HCT116 (cell line): ENCODE measurements around the gene PPIF. TPM values are rescaled to one million over a fixed set of nuclear protein-coding genes. Genes with fewer than 3 reads are reported as not detected.
"Not testable (repeated sequence)": the region's sequence is repeated elsewhere in the genome, so short reads cannot be mapped to it uniquely, and the experiment has no call there.

Source experiments
- ATAC-seq: fragments of 200-7000 bp; cut with Tn5 transposase; 2 replicates; pipeline ENCODE4 v1.9.1; 2020; ENCODE audit warnings: mild to moderate bottlenecking, moderate library complexity
- BruUV-seq: library from RNA; stranded (reverse); fragments of 400-500 nt; replicated peaks from 2 replicates; lab custom pipeline; 2021; lab: Mats Ljungman, UMichigan
- CTCF ChIA-PET: fragments of 300-600 bp; sonication (Branson Sonifier 250); formaldehyde crosslinking; loops from one replicate; lab custom pipeline; 2021; ENCODE audit warnings: antibody characterized with exemption; lab: Charles Lee
- POLR2A ChIA-PET: fragments of 300-600, 350-600 bp; sonication (Branson Sonifier 250); formaldehyde crosslinking; loops from one replicate; lab custom pipeline; 2021; ENCODE audit warnings: antibody characterized with exemption; lab: Charles Lee
- RAD21 ChIA-PET, 2 experiments: fragments of 300-600 bp; sonication (Branson Sonifier 250); formaldehyde crosslinking; loops; one replicate each; lab custom pipeline; 2023; ENCODE audit warnings: low total read pairs in 2 of 2; ENCODE audit not compliant: uncharacterized antibody in 2 of 2, unreplicated experiment in 2 of 2, low non-redundant PET in 1 of 2; lab: Charles Lee
- DNase-seq: peaks from one replicate; pipeline ENCODE4 v3.0.0-alpha.2; 2010; ENCODE audit warnings: low read depth, low spot score
- H2AFZ ChIP-seq: fragments of 200-600 bp; shearing (Covaris generic), sonication (generic); 2 replicates; pipeline ENCODE4 v1.6.1; 2017; ENCODE audit warnings: low read depth, mixed run types, mixed read lengths, antibody characterized with exemption, low read length; ENCODE audit not compliant: poor library complexity, severe bottlenecking
- H3K27ac ChIP-seq: 2 replicates; pipeline ENCODE4 v1.5.1; 2012; ENCODE audit warnings: low read depth, low read length
- H3K27me3 ChIP-seq: fragments of 200-600 bp; sonication (generic); 2 replicates; pipeline ENCODE4 v1.6.1; 2016; ENCODE audit warnings: mixed run types, low read length, mixed read lengths; ENCODE audit not compliant: insufficient read depth
- H3K36me3 ChIP-seq, 2 experiments: fragments of 200-500 bp in 1 of 2; fragments of 200-600 bp in 1 of 2; sonication (Bioruptor generic) in 1 of 2; sonication (generic) in 1 of 2; 2 replicates each; pipeline versions ENCODE4 v1.5.1 to v1.6.1; 2014 to 2016; ENCODE audit warnings: low read length in 2 of 2, inconsistent platforms in 1 of 2, mixed read lengths in 1 of 2, mixed run types in 1 of 2; ENCODE audit not compliant: insufficient read depth in 2 of 2, control insufficient read depth in 1 of 2
- H3K4me1 ChIP-seq, 2 experiments: fragments of 200-600 bp in 1 of 2; sonication (generic) in 1 of 2; 2 replicates each; pipeline versions ENCODE4 v1.5.1 to v1.6.1; 2012 to 2017; ENCODE audit warnings: low read length in 2 of 2, inconsistent platforms in 1 of 2, mild to moderate bottlenecking in 1 of 2, mixed read lengths in 1 of 2, mixed run types in 1 of 2, moderate library complexity in 1 of 2; ENCODE audit not compliant: insufficient read depth in 2 of 2, control insufficient read depth in 1 of 2
- H3K4me2 ChIP-seq: fragments of 200-600 bp; sonication (generic); 2 replicates; pipeline ENCODE4 v1.6.1; 2017; ENCODE audit warnings: mixed run types, low read length, mixed read lengths
- H3K4me3 ChIP-seq, 2 experiments: fragments of 200-600 bp in 1 of 2; sonication (generic) in 1 of 2; replicated peaks in 1 of 2; 2 replicates each; pipeline ENCODE4 v1.5.1; 2011 to 2016; ENCODE audit warnings: low read length in 2 of 2, control low read depth in 1 of 2, low read depth in 1 of 2, mild to moderate bottlenecking in 1 of 2, mixed read lengths in 1 of 2, mixed run types in 1 of 2
- H3K79me2 ChIP-seq: fragments of 200-600 bp; sonication (generic); 2 replicates; pipeline ENCODE4 v1.6.1; 2017; ENCODE audit warnings: mild to moderate bottlenecking, mixed run types, low read length, moderate library complexity, mixed read lengths; ENCODE audit not compliant: insufficient read depth
- H3K9ac ChIP-seq: fragments of 200-600 bp; sonication (generic); 2 replicates; pipeline ENCODE4 v1.6.1; 2016; ENCODE audit warnings: low read length, mixed read lengths
- H3K9me2 ChIP-seq: fragments of 200-600 bp; sonication (generic), shearing (Covaris generic); 2 replicates; pipeline ENCODE4 v1.6.1; 2017; ENCODE audit warnings: mixed run types, mild to moderate bottlenecking, moderate library complexity; ENCODE audit not compliant: insufficient read depth
- H3K9me3 ChIP-seq, 2 experiments: fragments of 200-500 bp in 1 of 2; fragments of 200-600 bp in 1 of 2; sonication (Bioruptor generic) in 1 of 2; sonication (generic) in 1 of 2; 2 replicates each; pipeline ENCODE4 v1.6.1; 2014 to 2017; ENCODE audit warnings: low read length in 2 of 2, mixed read lengths in 2 of 2, inconsistent platforms in 1 of 2, low read depth in 1 of 2, mild to moderate bottlenecking in 1 of 2, mixed run types in 1 of 2, moderate library complexity in 1 of 2; ENCODE audit not compliant: control insufficient read depth in 1 of 2, insufficient read depth in 1 of 2
- H4K20me1 ChIP-seq: fragments of 200-600 bp; sonication (generic), shearing (Covaris generic); 2 replicates; pipeline ENCODE4 v1.6.1; 2017; ENCODE audit warnings: mixed run types, mild to moderate bottlenecking, moderate library complexity; ENCODE audit not compliant: insufficient read depth
- ATF3 ChIP-seq: IDR thresholded peaks from 2 replicates; pipeline ENCODE4 v1.6.1; 2012
- CBX3 ChIP-seq: IDR thresholded peaks from 2 replicates; pipeline ENCODE4 v1.6.1; 2012; ENCODE audit warnings: low read depth
- CEBPB ChIP-seq: IDR thresholded peaks from 2 replicates; pipeline ENCODE4 v1.6.1; 2012; ENCODE audit warnings: low read depth
- CTCF ChIP-seq, 3 experiments: fragments of 200-600 bp in 1 of 3; sonication (generic) in 1 of 3; IDR thresholded peaks in 2 of 3; conservative IDR thresholded peaks in 1 of 3; 2 replicates each; pipeline ENCODE4 v1.5.1; 2012 to 2017; ENCODE audit warnings: low read depth in 2 of 3, low read length in 2 of 3, antibody characterized with exemption in 1 of 3, borderline replicate concordance in 1 of 3, control low read depth in 1 of 3, mild to moderate bottlenecking in 1 of 3, mixed read lengths in 1 of 3, mixed run types in 1 of 3, moderate library complexity in 1 of 3; ENCODE audit not compliant: insufficient read depth in 1 of 3
- EGR1 ChIP-seq: IDR thresholded peaks from 2 replicates; pipeline ENCODE4 v1.6.1; 2012; ENCODE audit warnings: low read depth
- JUND ChIP-seq: IDR thresholded peaks from 2 replicates; pipeline ENCODE4 v1.6.1; 2012
- MAX ChIP-seq: IDR thresholded peaks from 2 replicates; pipeline ENCODE4 v1.6.1; 2012
- POLR2A ChIP-seq: IDR thresholded peaks from 2 replicates; pipeline ENCODE4 v1.7.0; 2011; ENCODE audit warnings: borderline replicate concordance; ENCODE audit not compliant: insufficient read depth, insufficient read length; ENCODE audit errors: extremely low read depth
- RAD21 ChIP-seq: IDR thresholded peaks from 2 replicates; pipeline ENCODE4 v1.6.1; 2012; ENCODE audit warnings: low read depth, mild to moderate bottlenecking
- SRF ChIP-seq: IDR thresholded peaks from 2 replicates; pipeline ENCODE4 v1.6.1; 2012; ENCODE audit warnings: low read depth
- YY1 ChIP-seq: IDR thresholded peaks from 2 replicates; pipeline ENCODE4 v1.6.1; 2011; ENCODE audit warnings: low read length, low read depth, moderate library complexity, mild to moderate bottlenecking; ENCODE audit not compliant: insufficient replicate concordance; ENCODE audit errors: extremely low read depth
- ZBTB33 ChIP-seq: IDR thresholded peaks from 2 replicates; pipeline ENCODE4 v1.6.1; 2011; ENCODE audit warnings: mild to moderate bottlenecking, low read length, moderate library complexity; ENCODE audit not compliant: insufficient replicate concordance; ENCODE audit errors: extremely low read depth
- intact Hi-C: fragments of 100-400 bp; cut with micrococcal nuclease; formaldehyde crosslinking; loops from 2 replicates; pipeline ENCODE4 v1.10.0; 2022
- total RNA-seq: library from RNA; stranded (reverse); gene quantifications from one replicate; pipeline ENCODE4 v1.2.1, GENCODE V29; 2021; ENCODE audit not compliant: unreplicated experiment

The PPIF gene
- total RNA-seq, 1 experiment from 2014 or later: 85.0 TPM

GRCh38 chr10:79337783-79338469 lies 9.3 kb upstream of the PPIF start:
- intact Hi-C loops, H3K4me2 ChIP-seq, BruUV-seq, H2AFZ ChIP-seq, H3K36me3 ChIP-seq, H3K27ac ChIP-seq, H3K79me2 ChIP-seq, H3K9ac ChIP-seq, H3K27me3 ChIP-seq, POLR2A ChIA-PET, H4K20me1 ChIP-seq, RAD21 ChIA-PET, H3K9me2 ChIP-seq, DNase-seq, H3K9me3 ChIP-seq, ATAC-seq, H3K4me3 ChIP-seq: not testable (repeated sequence)
- peaks cover 0 to 17% of the 10 kb centered on the region in 2 experiments; a peak in 2 of 4 replicates for H3K4me1 ChIP-seq
- CTCF ChIA-PET: interaction anchor here (1.5 kb wide), 1 partner anchor 37 kb away, joined by 3 read pairs; no protein-coding TSS in a partner anchor

GRCh38 chr10:79339266-79339665 lies 8.0 kb upstream of the PPIF start:
- Histone ChIP-seq H3K9ac (no peak overlapping the region), H3K9me3 (no peaks in the 10 kb centered on the region), H3K4me3 (no peak overlapping the region), H3K27me3 (no peaks in the 10 kb centered on the region), H3K27ac (no peak overlapping the region), H3K79me2 (no peaks in the 10 kb centered on the region), H3K4me2 (no peak overlapping the region), H3K36me3 (no peaks in the 10 kb centered on the region), H3K4me1 (peaks cover 0 to 12% of the 10 kb centered on the region in 2 experiments; a peak in 1 of 4 replicates), H2AFZ (no peak overlapping the region), H3K9me2 (no peaks in the 10 kb centered on the region), H4K20me1 (no peaks in the 10 kb centered on the region)
- no TSS peak for BruUV-seq
- DNase-seq (no peak), ATAC-seq (no peak)
- intact Hi-C loops: no loop called here
- CTCF ChIA-PET: no interaction called here
- RAD21 ChIA-PET: no interaction called here
- POLR2A ChIA-PET: no interaction called here
- TF ChIP-seq POLR2A (no peak), CTCF (IDR thresholded peaks at IDR 0.05 in 2 of 3, conservative IDR thresholded peaks at IDR 0.05 in 1 of 3; ENCODE audit: borderline replicate concordance in 1 of 3, insufficient read depth in 1 of 3, low read depth in 2 of 3, low read length in 2 of 3) (no peak), ZBTB33 (no peak), YY1 (no peak), SRF (no peak), JUND (no peak), CEBPB (no peak), EGR1 (no peak), MAX (no peak), ATF3 (no peak), RAD21 (no peak), CBX3 (no peak)
